NCI-H524 treated with DMSO at 0.1 percent for 48 hours (cell line): ENCODE results near the gene EPB42.
"Not testable (repeated sequence)": the region's sequence is repeated elsewhere in the genome, so short reads cannot be mapped to it uniquely, and the experiment has no call there.

ENCODE experiments used
- DNase-seq: peaks from one replicate; lab custom pipeline; 2025; lab: John Stamatoyannopoulos, UW

EPB42 gene

DNA sequence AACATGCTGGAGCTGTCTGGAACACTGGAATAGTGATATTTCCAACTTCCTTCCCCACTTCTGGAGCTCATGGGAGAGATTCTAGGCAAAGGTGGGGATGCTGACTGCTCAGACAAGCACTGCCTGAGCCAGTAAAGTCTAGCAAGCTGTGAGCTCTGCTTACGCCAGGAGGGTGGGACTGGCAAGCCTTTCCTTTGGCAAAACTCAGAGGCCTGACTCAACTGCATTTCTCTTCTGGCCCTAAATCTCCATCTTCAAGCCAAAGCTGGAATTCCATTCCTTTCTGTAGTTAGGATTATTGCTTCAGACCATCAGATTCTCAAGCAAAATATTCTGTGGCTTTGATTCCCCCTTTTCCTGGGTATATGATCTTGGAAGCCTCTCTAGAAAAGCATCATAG, 20.3 kb upstream of the EPB42 start:
- DNase-seq, result no peak

DNA sequence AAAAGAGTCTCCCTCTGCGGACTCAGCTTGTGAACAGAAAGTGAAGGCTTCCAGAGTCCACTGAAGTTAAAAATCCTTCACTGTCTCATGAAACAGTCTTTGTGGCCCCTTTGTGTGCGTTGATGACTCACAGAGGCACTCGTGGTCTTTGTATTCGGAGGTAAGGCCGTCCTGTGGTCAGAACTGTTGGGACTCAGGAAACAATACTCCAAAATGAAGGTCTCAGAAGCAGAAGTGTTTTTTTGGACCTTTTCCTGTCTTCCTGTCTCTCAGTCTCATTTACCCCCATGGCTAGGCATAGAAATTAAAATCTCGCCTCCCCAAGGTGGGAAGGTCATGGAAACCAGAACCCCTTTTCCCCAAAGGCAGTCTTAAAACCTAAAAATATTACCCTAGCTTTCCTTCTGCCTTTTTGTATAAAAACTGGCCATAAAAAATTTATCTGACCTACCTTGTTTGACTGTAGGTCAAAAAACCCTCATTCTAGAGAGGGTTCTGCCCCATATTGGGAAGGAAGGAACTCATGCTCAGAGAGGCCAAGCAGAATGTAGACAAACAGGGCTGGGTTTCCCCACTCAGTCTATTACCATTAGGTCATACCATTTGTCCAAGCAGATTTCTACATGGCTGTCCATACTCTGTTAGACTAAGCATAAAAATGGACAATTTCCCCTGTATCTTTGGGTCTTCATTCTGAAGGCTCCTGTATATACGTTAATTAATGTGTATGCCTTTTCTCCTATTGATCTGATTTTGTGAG, 19.1 kb upstream of the EPB42 start:
- DNase-seq, result no peak

DNA sequence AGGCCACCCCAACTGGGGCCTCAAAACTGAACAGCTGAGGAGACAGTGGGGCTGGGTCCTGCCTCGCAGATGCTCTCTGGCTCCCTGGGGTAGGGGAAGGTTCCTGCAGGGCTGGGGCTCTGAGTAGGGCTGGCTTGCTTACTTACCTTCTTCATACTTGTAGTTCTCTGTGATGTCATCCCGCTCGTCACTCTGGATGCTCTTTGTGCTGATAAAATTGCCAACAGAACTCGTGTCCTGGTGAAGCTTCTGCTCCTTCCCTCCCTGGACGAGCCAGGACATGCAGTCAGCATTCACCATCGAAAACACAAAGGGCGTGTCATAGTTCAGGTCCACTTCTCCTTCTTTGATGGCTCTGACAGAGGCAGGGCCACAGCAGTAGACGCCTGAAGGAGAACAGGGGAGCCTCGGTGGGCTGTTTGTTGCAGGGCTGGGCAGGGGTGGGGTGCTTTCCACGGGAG, 17.9 kb upstream of the EPB42 start:
- DNase-seq, result no peak

DNA sequence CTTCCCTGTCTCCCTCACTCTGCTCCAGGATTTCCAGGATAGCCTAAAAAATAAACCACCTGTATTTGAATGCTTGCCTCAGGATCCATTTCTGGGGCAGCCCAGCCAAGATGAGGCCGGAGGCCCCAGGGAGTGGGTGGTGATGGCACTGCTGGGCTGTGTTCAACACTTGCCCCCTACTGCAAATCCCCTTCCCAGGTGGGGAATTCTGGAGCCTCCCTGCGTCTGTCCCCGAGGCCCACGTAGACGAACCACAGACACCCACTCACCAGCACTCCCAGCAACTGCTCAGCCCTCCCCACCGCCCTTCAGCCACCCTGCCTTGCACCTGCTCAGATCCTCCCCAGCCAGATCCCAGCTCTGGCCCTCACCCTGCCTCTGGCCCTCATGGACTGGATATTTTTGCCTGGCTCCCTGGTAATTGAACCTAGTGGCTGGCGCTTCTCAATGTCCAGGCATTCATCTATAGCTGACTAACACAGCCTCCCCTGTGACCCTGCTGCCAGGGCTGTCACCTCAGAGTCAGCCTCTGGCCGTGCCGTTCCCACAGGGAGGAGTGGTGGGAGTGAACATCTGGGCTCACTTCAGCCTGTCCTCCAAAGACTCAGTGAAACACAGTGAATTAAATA, 17.1 kb upstream of the EPB42 start:
- no peak for DNase-seq

DNA sequence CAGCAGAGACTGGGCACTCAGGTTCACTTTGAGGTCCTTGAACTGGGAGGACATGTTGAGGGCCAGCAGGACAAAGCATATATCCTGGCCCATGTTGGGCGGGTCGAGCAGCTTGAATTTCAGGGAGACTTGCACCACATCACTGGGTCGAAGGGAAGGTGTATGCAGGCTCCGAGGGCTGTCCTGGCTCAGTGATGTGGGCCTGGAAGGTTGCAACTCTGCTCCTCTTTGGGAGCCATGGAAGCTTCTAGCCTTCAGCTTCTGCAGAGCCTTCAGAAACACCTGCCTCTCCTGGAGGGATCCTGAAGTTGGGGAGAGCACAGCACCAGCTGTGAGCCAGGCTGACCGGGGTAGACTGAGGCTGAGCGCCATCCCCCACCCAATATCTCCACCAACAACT, 14.7 kb upstream of the EPB42 start:
- no peak for DNase-seq

DNA sequence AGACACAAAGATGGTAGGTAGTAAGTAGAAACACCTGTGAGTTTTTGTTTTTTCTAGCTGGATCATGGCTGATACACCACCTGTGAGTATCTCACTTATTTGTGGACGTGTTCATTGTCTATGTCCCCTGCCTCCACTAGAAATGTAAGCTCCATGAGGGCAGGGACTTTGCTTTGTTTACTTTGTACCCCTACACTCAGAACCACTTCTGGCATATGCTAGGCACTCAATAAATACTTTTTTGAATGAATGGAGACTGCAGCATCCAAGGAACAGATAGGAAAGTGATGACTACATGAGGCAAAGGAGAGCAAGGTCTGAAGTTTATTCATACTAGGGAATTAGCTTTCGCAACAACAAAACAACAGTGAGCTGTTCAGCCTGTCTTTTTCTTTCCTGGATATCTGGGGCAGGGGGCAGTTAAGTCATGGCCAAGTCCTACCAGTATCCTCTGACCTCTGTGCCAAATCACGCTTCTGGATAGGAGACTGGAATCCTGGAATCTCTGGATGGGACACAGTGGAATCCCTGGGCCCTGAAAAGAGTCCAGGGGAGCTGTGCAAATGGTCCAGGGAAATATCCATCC, 11.6 kb upstream of the EPB42 start:
- no peak for DNase-seq

DNA sequence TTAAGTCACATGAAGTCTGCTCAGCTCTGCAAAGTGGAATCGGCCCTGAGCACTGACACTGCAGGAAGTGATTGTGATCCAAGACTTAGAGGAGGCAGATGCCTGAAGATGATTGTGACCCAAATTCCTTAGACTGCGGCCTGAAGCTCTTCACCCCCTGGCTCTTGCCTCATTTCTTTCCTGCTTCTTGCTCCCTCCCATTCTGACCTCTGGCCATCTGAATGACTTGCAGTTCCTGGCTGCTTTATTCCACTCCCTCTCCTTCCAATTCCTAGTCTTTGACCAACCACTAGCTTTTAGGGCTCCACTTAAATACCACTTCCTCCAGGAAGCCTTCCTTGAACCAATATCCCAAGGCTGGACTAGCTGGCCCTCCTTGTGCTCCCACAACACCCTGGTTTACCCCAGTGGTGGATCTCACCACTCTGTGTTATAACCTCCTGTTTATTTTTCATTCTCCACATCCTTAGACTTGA, 9.9 kb upstream of the EPB42 start:
- DNase-seq, result no peak

DNA sequence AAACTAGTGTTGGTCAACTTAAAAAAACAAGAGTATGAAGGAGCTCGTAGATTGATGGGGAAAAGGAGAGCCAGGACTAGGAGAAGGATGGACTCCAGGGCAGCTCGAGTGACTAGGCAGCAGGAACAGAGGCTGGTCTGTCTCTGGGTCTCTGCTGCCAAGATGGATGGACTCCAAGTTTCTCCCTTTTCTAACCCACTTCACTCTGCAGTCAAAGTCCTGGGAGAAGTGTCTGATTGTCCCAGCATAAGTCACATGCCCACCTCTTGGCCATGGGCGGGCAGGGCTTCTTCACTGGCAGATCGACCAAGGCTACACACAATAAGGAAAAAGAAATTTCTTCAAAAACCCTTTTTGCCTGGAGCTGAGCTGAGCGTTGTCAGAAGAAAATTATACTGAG, 9.2 kb upstream of the EPB42 start:
- no peak for DNase-seq

DNA sequence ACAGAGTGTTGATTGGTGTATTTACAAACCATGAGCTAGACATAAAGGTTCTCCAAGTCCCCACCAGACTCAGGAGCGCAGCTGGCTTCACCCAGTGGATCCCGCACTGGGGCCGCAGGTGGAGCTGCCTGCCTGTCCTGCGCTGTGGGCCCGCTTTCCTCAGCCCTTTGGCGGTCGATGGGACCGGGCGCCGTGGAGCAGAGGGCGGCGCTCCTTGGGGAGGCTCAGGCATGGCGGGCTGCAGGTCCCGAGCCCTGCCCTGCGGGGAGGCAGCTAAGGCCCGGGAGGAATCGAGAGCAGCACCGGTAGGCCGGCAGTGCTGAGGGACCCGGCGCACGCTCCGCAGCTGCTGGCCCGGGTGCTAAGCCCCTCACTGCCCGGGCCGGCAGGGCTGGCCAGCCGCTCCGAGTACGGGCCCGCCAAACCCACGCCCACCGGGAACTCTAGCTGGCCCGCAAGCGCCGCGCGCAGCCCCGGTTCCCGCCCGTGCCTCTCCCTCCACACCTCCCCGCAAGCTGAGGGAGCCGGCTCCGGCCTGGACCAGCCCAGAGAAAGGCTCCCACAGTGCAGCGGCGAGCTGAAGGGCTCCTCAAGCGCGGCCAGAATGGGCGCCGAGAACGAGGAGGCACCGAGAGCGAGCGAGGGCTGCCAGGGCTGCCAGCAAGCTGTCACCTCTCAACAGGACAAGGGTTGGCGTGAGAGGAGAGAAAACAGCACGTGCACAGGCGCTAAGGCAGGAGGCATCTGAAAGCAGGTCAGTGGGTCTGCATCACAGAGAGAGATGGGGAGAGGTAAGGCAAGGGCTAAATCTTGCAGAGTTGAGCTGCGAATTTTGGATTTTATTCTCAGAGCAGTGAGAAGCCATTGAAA, 5.9 kb upstream of the EPB42 start:
- DNase-seq, result no peak

DNA sequence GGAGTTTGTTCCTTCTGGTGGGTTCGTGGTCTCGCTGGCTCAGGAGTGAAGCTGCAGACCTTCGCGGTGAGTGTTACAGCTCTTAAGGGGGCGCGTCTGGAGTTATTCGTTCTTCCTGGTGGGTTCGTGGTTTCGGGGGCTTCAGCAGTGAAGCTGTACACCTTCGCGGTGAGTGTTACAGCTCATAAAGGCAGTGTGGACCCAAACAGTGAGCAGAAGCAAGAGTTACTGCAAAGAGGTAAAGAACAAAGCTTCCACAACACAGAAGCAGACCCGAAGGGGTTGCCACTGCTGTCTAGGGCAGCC, 5.1 kb upstream of the EPB42 start:
- not testable (repeated sequence) for DNase-seq

DNA sequence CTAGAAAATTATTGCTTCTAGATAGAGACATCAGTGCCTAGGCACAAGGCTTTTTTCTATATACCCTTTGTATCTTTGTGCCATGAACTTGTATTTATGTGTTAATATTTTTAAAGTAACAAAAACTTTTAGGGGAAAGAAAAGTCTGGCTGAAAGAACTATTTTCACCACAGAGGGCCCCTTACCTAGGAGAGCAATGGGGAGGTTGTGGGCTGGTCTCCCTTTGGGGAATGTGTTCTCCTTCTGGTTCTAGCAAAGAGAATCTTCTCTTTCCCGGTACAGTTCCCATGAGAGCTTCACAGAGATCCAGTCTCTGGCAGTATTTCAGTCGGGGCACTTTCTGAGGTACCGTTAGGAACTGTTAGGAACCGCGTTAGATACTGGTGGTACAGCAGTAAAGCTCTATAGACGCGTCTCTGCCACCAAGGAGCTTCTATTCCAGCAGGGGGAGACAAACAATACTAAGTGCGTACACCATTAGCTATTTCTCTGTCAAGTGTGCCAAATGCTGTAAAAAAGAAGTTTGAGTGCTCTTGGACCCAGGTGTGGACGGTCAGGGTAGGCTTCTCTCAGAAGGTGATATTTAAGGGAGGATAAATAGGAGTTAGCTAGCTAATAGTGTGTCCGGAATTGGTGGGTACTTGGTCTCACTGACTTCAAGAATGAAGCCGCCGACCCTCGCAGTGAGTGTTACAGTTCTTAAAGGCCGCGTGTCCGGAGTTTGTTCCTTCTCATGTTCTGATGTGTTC, 4.6 kb upstream of the EPB42 start:
- no peak for DNase-seq

DNA sequence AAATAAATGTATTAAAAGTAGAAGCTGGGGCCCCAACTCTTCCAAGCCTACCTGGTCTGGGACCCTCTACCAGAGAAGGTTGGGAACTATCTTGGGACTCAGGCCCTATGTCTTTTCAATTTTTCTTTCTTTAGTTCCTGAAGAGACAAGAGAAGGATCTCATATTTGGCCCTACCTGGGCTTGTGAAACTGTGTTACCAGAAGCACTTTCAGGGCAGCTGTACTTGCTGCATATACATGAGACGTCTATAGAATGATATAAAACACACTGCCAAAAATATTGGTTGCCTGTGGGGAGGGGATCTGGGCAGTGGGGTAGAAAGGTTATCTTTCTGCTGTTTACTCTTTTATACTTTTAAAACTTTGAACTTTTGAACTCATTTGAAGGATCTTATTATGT, 604 bp upstream of the EPB42 start:
- no peak for DNase-seq

DNA sequence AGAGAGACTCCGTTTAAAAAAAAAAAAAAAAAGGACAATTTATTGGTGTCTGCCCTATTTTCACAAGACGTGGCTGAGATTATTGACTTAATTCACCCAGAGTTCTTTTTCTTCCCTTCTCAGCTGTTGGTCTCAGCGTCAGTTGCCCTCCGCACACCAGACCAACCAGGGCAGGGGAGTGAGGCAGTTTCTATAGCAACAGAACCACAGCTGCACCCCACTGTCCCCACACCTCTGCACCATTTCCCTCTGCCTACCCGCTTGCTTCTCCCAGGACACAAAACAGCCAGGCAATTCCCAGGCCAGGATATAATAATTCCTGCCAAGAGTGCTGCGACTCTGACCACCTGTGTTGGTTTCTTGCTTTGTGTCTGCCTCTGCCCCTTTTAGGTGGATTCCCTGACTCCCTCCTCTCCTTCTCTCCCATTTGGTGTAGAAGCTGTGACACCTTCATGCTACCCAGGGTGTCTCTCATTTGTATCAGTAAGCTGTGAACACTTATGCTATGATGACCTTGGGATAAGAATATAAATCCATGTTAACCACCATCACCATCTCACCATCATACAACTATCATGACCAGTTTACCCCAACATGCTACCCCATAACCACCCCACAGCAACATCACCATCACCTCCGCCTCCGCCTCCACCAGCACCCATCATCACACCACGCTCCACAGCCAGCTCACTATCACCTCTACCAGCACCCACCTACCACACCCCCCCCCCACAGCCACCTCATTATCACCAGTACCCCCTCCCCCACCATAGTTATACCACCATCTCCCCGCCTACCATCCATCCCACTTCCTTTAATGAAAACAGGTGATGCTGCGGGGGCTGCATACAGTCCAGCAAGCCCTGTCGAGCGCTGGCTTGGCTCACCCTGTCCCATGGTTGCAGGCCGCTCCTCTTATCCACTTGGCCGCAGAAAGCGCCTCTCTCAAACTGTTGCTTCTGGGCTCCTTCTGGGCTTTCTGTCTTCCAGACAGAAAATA, 589 bp downstream of the EPB42 start:
- no peak for DNase-seq

DNA sequence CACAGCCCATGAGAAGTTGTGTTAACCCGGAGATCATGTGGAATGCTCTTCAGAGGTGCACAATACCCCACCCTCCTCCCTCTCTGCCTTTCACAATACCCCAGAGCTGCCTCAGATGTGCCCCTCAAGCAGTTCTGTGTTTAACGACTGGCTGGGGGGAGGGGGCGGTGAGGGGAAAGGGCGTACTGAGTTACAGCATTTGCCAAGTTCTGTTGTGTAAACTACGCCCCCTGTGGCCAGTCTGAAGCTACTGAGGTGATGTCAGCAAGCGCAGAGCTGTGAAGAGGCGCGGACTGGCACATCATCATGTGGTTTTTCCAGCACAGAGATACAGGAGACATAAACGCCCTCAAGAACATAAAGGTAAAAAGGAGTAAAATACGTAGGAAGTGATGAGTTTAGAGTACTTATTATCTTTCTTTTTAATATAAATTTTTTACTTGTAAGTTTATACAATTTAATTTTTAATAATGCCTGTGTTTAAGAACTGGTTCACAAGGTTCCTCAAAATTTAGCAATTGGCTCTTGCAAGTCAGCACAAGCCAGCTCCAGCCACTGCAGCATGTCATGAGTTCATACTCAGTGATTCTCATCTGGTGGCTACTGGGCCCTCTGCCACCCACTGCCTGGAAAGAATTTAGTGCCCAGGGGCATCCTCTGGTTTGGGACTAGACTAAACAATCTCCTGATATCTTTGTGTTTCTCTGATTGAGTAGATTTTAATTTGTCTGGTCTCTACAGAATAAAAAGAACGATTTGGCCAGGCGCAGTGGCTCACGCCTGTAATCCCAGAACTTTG, 1.7 kb downstream of the EPB42 start:
- DNase-seq, result no peak

DNA sequence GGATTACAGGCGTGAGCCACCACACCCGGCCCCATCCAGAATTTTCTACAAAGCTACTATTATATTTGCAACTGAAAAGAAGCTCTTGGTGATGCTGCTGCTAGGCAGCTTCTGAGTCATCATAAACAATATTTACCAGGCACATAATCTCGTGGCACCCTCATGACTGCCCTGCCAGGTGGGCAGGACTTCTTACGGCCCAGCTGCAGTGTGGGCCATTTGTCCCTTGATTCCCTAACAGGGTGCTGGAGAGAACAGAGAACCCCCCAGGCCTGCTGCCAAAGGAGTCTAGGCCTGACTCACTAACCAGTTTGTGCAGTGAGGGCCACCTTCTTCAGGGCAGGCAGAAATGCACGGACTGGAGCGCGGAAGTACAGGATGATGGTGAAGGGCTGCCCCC, 4.9 kb downstream of the EPB42 start:
- no peak for DNase-seq

DNA sequence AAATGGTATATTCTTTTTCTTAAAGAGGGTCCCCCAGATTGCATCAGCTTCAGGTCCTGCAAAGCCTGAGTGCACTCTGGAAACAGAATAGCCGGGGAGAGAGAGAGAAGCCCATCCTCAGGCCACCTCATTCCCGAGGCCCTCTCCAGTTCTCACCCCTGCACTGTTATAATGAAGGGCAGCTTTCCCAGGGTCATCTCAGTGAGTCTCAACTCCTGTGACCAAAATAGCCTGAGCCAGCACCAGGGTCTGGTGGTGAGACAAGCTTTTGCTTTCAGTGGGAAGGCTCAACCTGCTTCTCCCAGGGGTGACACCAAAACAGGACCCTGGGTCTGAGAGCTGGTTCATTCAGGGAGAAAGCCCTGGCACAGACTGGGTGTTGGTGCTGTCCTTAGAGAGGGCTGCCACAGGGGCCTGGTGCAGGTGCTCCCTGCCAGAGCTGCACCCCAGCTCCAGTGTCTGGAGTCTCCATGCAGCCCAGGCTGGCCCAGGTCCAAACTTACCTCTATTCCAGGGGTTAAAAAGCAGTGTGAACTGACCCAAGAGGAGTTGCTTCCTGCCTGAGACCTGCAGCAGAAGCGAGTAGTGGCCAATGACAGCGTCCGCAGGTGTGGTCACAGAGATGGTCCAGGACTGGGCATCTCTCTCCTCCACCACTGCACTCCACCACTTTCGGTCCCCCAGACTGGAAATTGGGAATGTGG, 6.1 kb downstream of the EPB42 start:
- DNase-seq, result no peak

DNA sequence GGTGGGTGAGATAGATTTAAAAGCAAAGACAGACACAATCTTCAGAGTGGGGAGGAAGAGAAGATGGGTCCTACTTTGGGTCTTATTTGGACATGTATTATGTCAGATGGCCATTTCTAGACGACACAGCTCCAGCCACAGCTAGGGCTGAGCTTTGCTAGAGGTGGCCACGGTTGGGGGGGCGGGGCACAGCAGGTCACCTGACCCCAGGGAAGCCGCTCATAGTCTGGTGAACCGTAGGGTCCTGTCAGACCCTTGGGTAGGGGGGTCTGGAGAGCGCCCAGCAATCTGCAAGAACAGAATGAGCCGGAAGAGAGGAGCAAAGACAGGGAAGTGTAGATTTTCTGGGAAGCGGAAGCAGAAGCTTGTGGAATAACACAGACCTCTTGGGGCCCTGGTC, 6.6 kb downstream of the EPB42 start:
- no peak for DNase-seq

DNA sequence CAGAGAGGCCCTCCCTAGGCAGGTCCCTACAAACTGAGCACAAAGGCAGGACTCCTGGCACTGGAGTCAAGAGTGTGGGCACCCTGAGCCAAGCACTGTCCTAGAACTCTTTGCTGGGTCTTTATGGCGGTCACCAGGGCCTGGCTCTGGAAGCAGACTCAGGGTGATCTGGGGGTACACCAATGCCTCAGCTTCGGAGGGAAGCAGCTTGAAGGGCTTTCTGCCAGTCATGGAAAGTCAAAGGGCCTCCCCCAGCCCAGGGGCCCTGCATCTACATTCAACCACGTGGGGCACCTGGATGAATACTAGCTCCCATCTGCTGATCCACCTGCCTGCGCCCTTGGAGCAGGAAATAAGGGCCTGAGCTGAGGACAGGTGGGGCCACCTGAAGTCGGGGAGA, 7.4 kb downstream of the EPB42 start:
- DNase-seq, result no peak

DNA sequence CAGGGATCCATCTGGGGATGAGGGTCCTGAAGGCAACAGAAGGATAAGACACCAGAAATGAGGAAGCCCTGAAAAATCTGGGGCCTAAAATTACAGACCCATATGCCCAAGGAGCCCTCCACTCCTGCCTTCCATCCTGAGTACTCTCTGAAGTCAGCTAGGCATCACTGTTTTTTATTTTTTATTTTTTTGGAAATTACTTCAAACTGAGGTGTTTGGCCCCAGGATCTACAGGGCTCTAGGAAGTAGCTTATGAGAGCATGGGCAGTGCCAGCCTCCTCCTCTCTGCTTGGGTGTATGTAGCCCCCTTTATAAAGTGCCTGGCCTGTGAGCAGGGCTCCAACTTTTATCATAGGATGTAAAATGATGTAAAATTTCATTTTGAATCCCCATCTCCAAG, 7.9 kb downstream of the EPB42 start:
- DNase-seq, result no peak
